Stimulated activated naive CD4-positive, alpha-beta T cell treated with Interleukin-2 at 50 U/mL for 16 hours (primary cell): ENCODE results near the gene PEX11A.
"Not testable (repeated sequence)": the region's sequence is repeated elsewhere in the genome, so short reads cannot be mapped to it uniquely, and the experiment has no call there.

ENCODE experiments used
- DNase-seq: peaks from one replicate; lab custom pipeline; 2025; lab: John Stamatoyannopoulos, UW

PEX11A gene

GRCh38 chr15:89690276-89691218 lies at the start of gene PEX11A, which contains the start of gene WDR93:
Gene PEX11A (minus strand): TSS chr15:89690754. CDS start chr15:89690632, 122 bp downstream.
Gene WDR93 (plus strand): TSS chr15:89690811. CDS start chr15:89701747, 10,936 bp downstream.
- DNase-seq = peak; percentile 69

GRCh38 chr15:89740137-89740536 lies 49.6 kb upstream of the PEX11A start:
- peak; percentile 14 for DNase-seq

- DNase-seq = no peak
Measured at GRCh38 chr15:89735773-89736172, 45.2 kb upstream of the PEX11A start.

- DNase-seq = no peak
Measured at GRCh38 chr15:89732451-89733172, 42.1 kb upstream of the PEX11A start.

DNA sequence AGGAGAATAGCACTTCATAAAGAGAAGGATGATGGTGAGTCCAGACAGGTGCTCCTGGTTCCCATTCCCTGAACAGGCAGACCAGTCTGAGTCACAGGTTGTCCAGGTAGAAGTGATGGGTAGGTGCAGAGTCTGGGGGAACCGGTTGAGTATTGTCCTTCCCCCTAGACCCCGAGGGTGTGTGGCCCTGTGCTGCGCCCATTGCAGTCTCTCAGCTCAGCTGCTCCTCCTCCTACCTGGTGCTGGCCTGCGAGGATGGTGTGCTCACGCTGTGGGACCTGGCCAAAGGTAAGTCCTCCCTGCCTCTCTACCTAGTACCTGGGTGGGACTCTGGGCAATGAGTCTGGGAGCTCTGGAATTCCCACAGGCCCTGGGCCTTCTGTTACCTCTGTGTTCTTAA lies 40.7 kb upstream of the PEX11A start:
- DNase-seq = no peak

GRCh38 chr15:89728254-89728653 lies 37.7 kb upstream of the PEX11A start:
- DNase-seq = no peak

DNA sequence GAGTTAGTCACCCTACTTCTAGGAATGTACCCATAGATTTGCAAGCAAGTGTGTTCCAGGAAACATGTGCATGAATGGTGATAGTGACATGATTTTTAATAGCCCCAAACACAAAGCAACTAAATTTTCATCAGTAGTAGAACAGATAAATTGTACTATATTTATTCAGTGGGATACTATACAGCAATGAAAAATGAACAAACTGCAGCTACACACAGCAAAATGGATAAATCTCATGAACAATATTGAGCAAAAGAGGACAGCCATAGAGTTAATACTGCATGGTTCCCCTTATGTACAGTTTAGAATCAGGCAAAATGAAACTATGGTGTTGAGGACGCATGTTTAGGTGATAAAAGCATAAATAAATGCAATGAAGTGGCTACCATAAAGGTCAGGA lies 34.5 kb upstream of the PEX11A start:
- DNase-seq = no peak

DNA sequence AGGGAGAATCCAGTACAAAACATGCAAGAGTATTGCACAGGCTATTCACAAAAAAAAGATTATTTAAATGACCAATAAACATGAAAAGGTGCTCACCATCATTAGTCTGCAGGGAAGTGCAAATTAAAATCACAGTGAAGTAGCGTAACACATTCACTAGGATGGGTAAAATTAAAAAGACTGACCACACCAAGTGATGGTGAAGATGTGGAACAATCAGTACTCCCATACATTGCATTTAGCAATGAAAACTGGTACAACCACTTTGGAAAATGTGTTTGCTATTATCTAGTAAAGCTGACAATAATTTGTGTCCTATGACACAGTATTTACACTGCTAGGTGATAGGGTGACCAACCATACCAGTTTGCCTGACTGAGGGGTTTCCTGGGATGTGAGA lies 34.1 kb upstream of the PEX11A start:
- DNase-seq = no peak

DNA sequence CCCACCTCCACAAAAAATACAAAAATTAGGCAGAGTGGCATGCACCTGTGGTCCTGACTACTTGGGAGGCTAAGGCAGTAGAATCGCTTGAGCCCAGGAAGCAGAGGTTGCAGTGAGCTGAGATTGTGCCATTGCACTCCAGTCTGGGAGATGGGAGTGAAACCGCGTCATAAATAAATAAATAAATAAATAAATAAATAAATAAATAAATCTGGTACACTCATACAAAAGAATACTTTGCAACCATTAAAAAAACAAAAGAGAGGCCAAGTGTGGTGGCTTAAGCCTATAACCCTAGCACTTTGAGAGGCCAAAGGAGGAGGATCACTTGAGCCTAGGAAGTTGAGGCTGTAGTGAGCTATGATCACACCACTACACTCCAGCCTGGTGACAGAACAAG lies 32.5 kb upstream of the PEX11A start:
- DNase-seq = no peak

GRCh38 chr15:89714775-89715174 lies 24.2 kb upstream of the PEX11A start:
- no peak for DNase-seq

- no peak for DNase-seq
Measured at GRCh38 chr15:89707577-89707976, 17.0 kb upstream of the PEX11A start.

DNA sequence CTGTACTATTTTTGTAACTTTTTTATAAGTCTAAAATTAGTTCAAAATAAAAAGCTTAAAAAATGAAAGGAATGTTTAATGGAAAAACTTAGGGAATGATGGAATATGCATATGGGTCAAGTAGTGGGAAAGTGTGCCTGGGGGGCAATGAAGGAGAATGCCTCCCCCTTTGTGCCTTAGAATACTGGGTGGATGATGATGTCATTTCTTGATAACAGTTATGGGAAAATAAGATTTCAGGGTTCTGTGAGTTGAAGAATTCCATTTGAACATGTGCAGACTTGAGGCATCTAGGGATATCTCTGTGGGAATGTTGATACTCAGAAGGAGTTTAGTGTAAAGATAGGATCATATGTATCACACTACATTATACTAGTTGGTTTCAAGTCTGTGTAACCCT lies 13.9 kb upstream of the PEX11A start:
- DNase-seq = no peak

DNA sequence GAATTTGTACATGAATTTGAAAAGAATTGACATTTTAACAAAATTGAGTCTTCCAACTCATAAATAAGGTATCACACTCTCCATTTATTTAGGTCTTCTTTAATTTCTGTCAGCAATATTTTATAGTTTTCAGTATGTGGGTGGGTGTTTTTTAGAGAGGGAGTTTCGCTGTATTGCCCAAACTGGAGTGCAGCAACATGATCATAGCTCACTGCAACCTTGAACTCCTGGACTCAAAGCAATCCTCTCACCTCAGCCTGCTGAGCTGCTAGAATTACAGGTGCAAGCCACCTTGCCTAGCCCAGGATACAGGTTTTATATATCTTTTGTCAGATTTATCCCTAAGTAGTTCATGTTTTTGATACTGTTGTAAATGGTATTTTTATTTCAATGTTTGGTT lies 4.6 kb upstream of the PEX11A start:
- no peak for DNase-seq

- no peak for DNase-seq
Measured at GRCh38 chr15:89693696-89694095, 3.1 kb upstream of the PEX11A start.

- DNase-seq = no peak
Measured at GRCh38 chr15:89693091-89693490, 2.5 kb upstream of the PEX11A start.

DNA sequence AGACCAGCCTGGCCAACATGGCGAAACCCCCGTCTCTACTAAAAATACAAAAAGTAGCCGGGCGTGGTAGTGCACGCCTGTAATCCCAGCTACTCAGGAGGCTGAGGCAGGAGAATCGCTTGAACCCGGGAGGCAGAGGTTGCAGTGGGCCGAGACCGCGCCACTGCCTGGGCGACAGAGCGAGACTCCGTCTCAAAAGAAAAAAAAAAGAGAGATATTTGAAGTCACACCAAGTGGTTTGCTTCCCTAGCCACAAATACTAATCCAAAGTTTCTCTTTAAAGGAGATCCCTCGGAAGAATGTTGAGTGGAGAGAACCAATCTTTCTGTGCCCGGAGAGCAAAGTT lies 651 bp downstream of the PEX11A start:
- not testable (repeated sequence) for DNase-seq

DNA sequence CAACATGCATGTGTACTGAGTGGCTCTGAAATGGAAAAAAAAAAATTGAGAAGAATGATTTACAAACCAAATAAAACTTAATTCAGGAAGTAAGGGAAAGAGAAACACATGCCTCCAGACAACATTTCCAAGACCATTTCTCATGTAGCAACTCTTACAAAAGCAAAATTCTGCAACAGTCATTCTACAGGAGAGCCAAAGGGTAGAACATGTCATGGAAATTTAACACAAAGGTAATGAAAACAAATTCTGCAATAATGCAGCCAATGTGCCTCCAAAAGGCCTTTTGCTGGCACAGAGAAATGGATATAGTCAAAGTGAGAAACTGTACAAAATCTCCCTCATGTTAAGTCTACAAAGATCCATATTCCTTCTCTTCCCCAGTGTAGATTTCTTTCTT lies 4.0 kb downstream of the PEX11A start:
- DNase-seq = no peak

- DNase-seq = no peak
Measured at GRCh38 chr15:89685995-89686394, 4.6 kb downstream of the PEX11A start.

GRCh38 chr15:89681146-89681545 lies 9.4 kb downstream of the PEX11A start:
- DNase-seq = no peak

- DNase-seq = no peak
Measured at GRCh38 chr15:89680282-89680873, 10.2 kb downstream of the PEX11A start.

DNA sequence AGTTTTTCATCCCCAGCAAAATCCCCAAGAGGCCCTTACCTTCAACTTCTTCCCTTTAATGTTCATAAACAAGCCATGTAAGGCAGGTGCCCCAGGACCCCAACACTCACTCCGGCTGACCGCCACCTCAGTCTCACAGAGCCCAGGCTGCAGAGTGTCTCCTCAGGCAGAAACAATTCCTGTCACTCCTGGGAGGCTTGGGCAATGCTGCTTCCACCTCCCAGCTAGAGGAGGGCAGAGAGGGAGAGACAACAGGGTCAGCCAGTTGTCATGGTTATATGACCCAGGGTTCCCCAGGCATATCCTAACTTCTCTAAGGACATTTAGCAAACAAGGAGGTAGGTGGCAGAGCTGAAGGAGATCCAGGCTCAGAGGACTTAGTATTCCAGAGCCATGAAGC lies 11.3 kb downstream of the PEX11A start, which contains the start of gene PLIN1:
PLIN1 (minus strand) TSS at position 156 of the 400 bp plus-strand sequence. CDS start 1,878 bp downstream, outside the sequence.
- DNase-seq = no peak

DNA sequence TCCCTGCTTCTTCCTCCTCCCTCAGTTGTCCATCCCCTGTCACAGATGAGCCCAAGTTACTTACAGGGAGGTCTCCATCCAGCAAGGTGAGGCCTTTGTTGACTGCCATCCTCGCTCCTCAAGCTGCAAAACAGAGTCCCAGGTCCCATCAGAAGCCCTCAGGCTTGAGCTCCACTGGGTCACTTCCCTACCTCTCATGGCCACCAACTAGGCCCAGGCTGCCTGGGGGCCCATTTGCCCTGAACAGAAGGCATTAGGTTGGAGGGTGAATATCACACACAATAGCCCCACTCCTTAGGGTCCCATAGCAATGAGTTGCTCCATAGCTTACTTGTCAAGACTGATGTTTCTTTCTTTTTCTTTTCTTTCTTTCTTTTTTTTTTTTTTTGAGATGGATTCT lies 13.2 kb downstream of the PEX11A start:
- no peak for DNase-seq

DNA sequence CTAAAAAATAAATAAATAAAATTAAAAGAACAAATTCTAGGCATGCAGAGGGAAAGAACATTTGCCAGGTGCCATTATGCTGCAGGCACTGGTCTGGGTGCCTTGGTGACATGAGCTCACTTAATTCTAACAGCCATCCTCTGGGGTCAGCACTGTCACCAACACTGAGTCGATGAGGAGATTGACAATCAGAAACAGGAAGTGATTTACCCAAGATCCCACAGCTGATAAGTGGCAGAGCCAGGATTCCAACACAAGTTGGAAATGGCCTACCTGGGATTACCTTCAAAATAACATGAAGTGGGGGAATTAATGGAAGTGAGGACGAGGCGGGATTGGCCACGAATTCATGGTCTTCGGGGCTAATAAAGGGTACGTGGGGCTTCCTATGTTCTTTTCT lies 14.9 kb downstream of the PEX11A start:
- DNase-seq = no peak
